DND-41 (cell line): ENCODE data around the gene UFSP2.

Source experiments
- ATAC-seq: fragments of 200-7000 bp; cut with Tn5 transposase; 3 replicates; pipeline ENCODE4 v1.9.1; 2021; ENCODE audit warnings: low read depth; ENCODE audit not compliant: insufficient read depth
- DNase-seq: peaks from one replicate; pipeline ENCODE4 v3.0.0-alpha.2; 2020
- H2AFZ ChIP-seq: 2 replicates; pipeline ENCODE4 v1.6.0; 2012; ENCODE audit warnings: low read depth, low read length
- H3K27ac ChIP-seq: 2 replicates; pipeline ENCODE4 v1.5.1; 2012; ENCODE audit warnings: low read length, inconsistent platforms
- H3K27me3 ChIP-seq: fragments of 200-600 bp; sonication (generic); 2 replicates; pipeline ENCODE4 v1.6.0; 2012; ENCODE audit warnings: low read length, mild to moderate bottlenecking, inconsistent platforms; ENCODE audit not compliant: insufficient read depth, poor library complexity
- H3K36me3 ChIP-seq: 2 replicates; pipeline ENCODE4 v1.5.1; 2012; ENCODE audit warnings: low read length, inconsistent platforms; ENCODE audit not compliant: insufficient read depth
- H3K4me1 ChIP-seq: 2 replicates; pipeline ENCODE4 v1.5.1; 2012; ENCODE audit warnings: mild to moderate bottlenecking, low read length; ENCODE audit not compliant: insufficient read depth
- H3K4me2 ChIP-seq: 2 replicates; pipeline ENCODE4 v1.6.0; 2012; ENCODE audit warnings: mild to moderate bottlenecking, moderate library complexity, low read length, inconsistent platforms; ENCODE audit not compliant: insufficient read depth
- H3K4me3 ChIP-seq, 2 experiments: fragments of 200-600 bp in 1 of 2; shearing (Covaris generic) in 1 of 2; 2 replicates each; pipeline ENCODE4 v1.5.1; 2012 to 2016; ENCODE audit warnings: inconsistent platforms in 2 of 2, low read length in 2 of 2, mild to moderate bottlenecking in 2 of 2, low read depth in 1 of 2, moderate library complexity in 1 of 2
- H3K79me2 ChIP-seq: 2 replicates; pipeline ENCODE4 v1.6.0; 2012; ENCODE audit warnings: low read length, inconsistent platforms; ENCODE audit not compliant: insufficient read depth
- H3K9ac ChIP-seq: 2 replicates; pipeline ENCODE4 v1.6.0; 2012; ENCODE audit warnings: low read depth, mild to moderate bottlenecking, inconsistent platforms, low read length, moderate library complexity
- H3K9me3 ChIP-seq: 2 replicates; pipeline ENCODE4 v1.5.1; 2012; ENCODE audit warnings: low read length, moderate library complexity, mild to moderate bottlenecking, inconsistent platforms; ENCODE audit not compliant: insufficient read depth, severe bottlenecking
- H4K20me1 ChIP-seq: 2 replicates; pipeline ENCODE4 v1.6.0; 2012; ENCODE audit warnings: low read length; ENCODE audit not compliant: insufficient read depth
- CTCF ChIP-seq: IDR thresholded peaks from 2 replicates; pipeline ENCODE4 v1.5.1; 2012; ENCODE audit warnings: borderline replicate concordance, low read length, moderate library complexity, mild to moderate bottlenecking; ENCODE audit not compliant: poor library complexity, severe bottlenecking; ENCODE audit errors: extremely low read depth
- EZH2 ChIP-seq: IDR thresholded peaks from 3 replicates; pipeline ENCODE4 v1.6.1; 2012; ENCODE audit warnings: borderline replicate concordance, low read depth, mild to moderate bottlenecking, moderate library complexity, low read length, inconsistent platforms; ENCODE audit not compliant: severe bottlenecking

The UFSP2 gene

GRCh38 chr4:185461565-185461964 lies 35.8 kb upstream of the UFSP2 start:
- no peak for DNase-seq
- H3K9me3 ChIP-seq: no peaks in the 10 kb centered on the region

GRCh38 chr4:185457136-185457535 lies 31.4 kb upstream of the UFSP2 start:
- no peak overlapping the region for H3K27ac ChIP-seq
- peaks cover 8% of the 10 kb centered on the region for H3K27me3 ChIP-seq
- DNase-seq (no peak), ATAC-seq (no peak)
- no peaks in the 10 kb centered on the region for H3K79me2 ChIP-seq
- no peaks in the 10 kb centered on the region for H3K36me3 ChIP-seq
- no peaks in the 10 kb centered on the region for H3K4me1 ChIP-seq
- no peak overlapping the region for H3K9ac ChIP-seq
- no peaks in the 10 kb centered on the region for H4K20me1 ChIP-seq
- no peak overlapping the region for H3K4me2 ChIP-seq
- TF ChIP-seq CTCF (no peak), EZH2 (no peak)
- H2AFZ ChIP-seq: no peak overlapping the region
- H3K9me3 ChIP-seq: no peaks in the 10 kb centered on the region
- no peak overlapping the region for H3K4me3 ChIP-seq

More at GRCh38 chr4:185461565-185461964, 35.8 kb upstream of the UFSP2 start:
- Histone ChIP-seq H3K4me2 (no peak overlapping the region), H2AFZ (no peak overlapping the region), H3K9ac (no peak overlapping the region), H3K27me3 (peaks cover 15% of the 10 kb centered on the region), H4K20me1 (no peaks in the 10 kb centered on the region), H3K36me3 (no peaks in the 10 kb centered on the region), H3K4me3 (no peak overlapping the region), H3K27ac (no peak overlapping the region), H3K4me1 (no peaks in the 10 kb centered on the region), H3K79me2 (no peaks in the 10 kb centered on the region)
- ATAC-seq: no peak
- TF ChIP-seq CTCF (no peak), EZH2 (no peak)

DNA sequence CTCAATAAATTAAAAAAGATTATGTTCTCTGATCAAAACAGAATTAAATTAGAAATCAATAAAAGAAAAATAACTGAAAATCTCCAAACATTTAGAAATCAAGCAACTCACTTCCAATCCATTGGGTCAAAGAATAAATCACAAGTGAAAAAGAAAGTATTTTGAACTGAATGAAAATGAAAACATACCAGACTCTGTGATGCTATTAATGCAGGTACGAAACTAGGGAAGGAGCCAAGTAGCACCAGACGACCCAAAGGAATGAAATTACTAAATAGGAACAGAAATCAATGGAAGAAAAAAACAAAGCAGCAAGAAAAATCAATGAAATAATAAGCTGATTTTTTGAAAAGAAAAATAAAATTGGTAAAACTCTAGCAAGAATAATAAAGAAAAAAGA lies 30.4 kb upstream of the UFSP2 start:
- no peaks in the 10 kb centered on the region for H3K4me1 ChIP-seq
- no peak overlapping the region for H3K9ac ChIP-seq
- no peak for TF ChIP-seq EZH2
- no peak for TF ChIP-seq CTCF
- no peak overlapping the region for H3K4me2 ChIP-seq
- no peak overlapping the region for H3K4me3 ChIP-seq
- H4K20me1 ChIP-seq: no peaks in the 10 kb centered on the region
- no peaks in the 10 kb centered on the region for H3K36me3 ChIP-seq
- DNase-seq (no peak), ATAC-seq (no peak)
- H3K27me3 ChIP-seq: peaks cover 8% of the 10 kb centered on the region
- H3K27ac ChIP-seq: no peak overlapping the region
- H3K9me3 ChIP-seq: no peaks in the 10 kb centered on the region
- no peaks in the 10 kb centered on the region for H3K79me2 ChIP-seq
- H2AFZ ChIP-seq: no peak overlapping the region

- ATAC-seq: no peak
- Histone ChIP-seq H3K4me1 (no peaks in the 10 kb centered on the region), H4K20me1 (no peaks in the 10 kb centered on the region), H3K4me3 (no peak overlapping the region), H3K27me3 (peaks cover 2% of the 10 kb centered on the region), H3K9me3 (no peaks in the 10 kb centered on the region), H3K9ac (no peak overlapping the region), H2AFZ (no peak overlapping the region), H3K4me2 (no peak overlapping the region), H3K27ac (no peak overlapping the region), H3K36me3 (no peaks in the 10 kb centered on the region), H3K79me2 (no peaks in the 10 kb centered on the region)
- no peak for DNase-seq
- TF ChIP-seq CTCF (no peak), EZH2 (no peak)
Observed at GRCh38 chr4:185445209-185445608, 19.4 kb upstream of the UFSP2 start.
